ENCODE results near the gene WBP11.
"Not testable (repeated sequence)": the region's sequence is repeated elsewhere in the genome, so short reads cannot be mapped to it uniquely, and the experiment has no call there.

- not testable (repeated sequence) for TF ChIP-seq POLR2AphosphoS5 (IDR thresholded peaks at IDR 0.05; ENCODE audit: low read depth, low read length); SIN3A (IDR thresholded peaks at IDR 0.05; ENCODE audit: low read depth)
Observed at GRCh38 chr12:14766020-14766419, 37.3 kb downstream of the WBP11 start.
